Measurements from ENCODE around the gene ASMT.

DNA sequence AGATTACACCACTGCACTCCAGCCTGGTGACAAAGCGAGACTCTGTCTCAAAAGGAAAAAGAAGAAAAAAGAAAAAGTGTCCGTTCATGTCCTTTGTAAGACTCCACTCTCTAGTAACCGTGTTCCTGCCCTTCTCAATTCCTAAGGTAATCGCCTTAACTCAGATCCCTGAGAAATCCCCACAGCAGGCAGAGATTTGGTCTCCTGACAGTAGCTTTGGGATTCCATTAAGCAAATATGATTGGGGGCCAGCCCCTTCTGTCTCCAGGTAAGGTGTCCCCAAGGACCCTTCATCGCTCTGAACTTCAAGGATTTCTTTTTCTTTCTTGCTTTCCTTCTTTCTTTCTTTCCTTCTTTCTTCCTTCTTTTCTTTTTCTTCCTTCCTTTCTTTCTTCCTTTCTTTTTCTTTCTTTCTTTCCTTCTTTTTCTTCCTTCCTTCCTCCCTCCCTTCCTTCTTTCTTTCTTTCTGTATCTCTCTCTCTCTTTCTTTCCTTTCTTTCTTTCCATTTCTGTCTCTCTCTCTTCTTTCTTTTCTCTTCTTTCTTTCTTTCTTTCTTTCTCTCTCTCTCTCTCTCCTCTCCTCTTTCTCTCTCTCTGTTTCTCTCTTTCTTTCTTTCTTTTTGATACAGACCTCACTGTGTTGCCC lies 2.1 kb upstream of the ASMT start:
- TF ChIP-seq CTCF (IDR thresholded peaks at IDR 0.05) (no peak), EP300 (IDR thresholded peaks at IDR 0.05) (no peak), POLR2A (IDR thresholded peaks at IDR 0.05) (no peak)

All from tibial nerve (tissue), 4 donors.